GM13976 (cell line): ENCODE results near the gene HAL.

Experiments
- DNase-seq: peaks from one replicate; pipeline ENCODE4 v3.0.0; 2012; ENCODE audit warnings: low spot score
- in situ Hi-C: fragments of 300-500 bp; cut with MboI; formaldehyde crosslinking; loops from one replicate; pipeline ENCODE4 v1.12.0; 2022; ENCODE audit warnings: low sequenced_read_pairs, mixed read lengths, inconsistent platforms; ENCODE audit not compliant: unreplicated experiment
- TF ChIP-seq, protein P1 (sequence below): IDR thresholded peaks from 2 replicates; pipeline ENCODE4 v1.5.1; 2012; ENCODE audit warnings: borderline replicate concordance, mild to moderate bottlenecking; ENCODE audit not compliant: insufficient read depth; ENCODE audit errors: extremely low read depth, missing control alignments, control extremely low read depth

The HAL gene, protein sequence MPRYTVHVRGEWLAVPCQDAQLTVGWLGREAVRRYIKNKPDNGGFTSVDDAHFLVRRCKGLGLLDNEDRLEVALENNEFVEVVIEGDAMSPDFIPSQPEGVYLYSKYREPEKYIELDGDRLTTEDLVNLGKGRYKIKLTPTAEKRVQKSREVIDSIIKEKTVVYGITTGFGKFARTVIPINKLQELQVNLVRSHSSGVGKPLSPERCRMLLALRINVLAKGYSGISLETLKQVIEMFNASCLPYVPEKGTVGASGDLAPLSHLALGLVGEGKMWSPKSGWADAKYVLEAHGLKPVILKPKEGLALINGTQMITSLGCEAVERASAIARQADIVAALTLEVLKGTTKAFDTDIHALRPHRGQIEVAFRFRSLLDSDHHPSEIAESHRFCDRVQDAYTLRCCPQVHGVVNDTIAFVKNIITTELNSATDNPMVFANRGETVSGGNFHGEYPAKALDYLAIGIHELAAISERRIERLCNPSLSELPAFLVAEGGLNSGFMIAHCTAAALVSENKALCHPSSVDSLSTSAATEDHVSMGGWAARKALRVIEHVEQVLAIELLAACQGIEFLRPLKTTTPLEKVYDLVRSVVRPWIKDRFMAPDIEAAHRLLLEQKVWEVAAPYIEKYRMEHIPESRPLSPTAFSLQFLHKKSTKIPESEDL

DNA sequence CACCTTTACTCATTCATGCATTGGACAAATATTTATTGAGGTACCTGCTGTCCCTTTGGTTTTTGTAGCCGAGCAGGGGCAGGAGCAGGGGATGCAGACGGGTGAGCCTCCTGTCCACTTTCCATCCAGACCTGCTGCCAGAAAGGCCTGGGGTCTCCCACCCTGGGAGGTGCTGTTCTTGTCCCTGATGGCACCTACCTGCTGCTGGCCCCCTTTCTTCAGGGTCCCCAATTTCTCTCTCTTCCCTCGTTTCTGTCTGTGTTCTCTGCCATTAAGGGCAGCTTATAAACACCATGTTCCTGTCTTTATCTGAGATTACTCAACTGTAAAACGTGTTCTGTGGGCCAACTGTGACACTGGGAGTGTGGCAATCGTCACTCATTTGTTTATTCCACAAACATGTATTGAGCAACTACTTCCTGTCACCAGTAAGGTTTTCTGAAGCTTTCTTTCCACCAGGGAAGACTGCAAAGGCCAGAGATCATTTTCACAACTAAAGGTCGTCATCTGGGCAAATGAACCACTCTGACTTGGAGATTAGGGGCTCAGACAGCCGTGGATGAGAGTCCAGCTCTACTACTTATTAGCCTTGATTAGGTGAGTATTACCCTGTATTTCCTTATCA lies at the start of gene HAL:
Gene HAL, minus strand, starts transcription at position 311 of the 625 bp plus-strand sequence. CDS start 434 bp downstream, outside the sequence.
- no peak for DNase-seq
- in situ Hi-C loops, result no loop called here
- TF ChIP-seq, protein P1, sequence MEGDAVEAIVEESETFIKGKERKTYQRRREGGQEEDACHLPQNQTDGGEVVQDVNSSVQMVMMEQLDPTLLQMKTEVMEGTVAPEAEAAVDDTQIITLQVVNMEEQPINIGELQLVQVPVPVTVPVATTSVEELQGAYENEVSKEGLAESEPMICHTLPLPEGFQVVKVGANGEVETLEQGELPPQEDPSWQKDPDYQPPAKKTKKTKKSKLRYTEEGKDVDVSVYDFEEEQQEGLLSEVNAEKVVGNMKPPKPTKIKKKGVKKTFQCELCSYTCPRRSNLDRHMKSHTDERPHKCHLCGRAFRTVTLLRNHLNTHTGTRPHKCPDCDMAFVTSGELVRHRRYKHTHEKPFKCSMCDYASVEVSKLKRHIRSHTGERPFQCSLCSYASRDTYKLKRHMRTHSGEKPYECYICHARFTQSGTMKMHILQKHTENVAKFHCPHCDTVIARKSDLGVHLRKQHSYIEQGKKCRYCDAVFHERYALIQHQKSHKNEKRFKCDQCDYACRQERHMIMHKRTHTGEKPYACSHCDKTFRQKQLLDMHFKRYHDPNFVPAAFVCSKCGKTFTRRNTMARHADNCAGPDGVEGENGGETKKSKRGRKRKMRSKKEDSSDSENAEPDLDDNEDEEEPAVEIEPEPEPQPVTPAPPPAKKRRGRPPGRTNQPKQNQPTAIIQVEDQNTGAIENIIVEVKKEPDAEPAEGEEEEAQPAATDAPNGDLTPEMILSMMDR, result no peak

DNA sequence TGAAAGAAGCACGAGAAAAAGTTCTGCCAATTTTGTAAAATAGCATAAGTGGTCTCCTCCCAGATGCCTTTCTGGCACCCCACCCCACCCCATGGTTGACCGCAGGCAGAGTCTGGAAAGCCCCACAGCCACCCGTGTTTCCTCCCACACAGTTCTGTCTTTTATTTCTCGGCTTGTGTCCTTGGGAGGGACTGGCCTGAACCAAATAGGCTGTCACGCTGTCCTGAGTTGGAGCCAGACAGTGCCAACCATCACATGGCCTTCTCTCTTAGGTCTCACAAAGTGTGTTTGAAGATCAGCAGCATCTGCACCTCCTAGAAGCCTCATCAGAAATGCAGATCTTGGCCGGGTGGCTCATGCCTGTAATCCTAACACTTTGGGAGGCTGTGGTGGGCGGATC lies 49.4 kb upstream of the HAL start:
- in situ Hi-C loops, result no loop called here
- no peak for DNase-seq
- TF ChIP-seq, protein P1, result no peak

DNA sequence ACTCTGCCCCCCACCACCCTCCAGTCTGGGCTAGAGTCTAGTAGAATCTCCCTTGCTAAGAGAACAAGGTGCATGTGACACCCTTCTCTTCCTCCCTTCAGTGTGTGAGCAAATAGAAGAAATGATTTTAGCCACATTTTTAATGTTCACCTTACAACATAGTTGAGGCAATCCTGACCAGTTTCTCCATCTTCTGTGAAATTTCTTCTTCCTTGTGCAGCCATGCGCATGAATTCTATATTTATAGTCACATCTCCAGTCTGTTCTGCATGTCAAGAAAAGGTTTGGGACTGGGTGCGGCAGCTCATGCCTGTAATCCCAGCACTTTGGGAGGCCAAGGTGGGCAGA lies 48.8 kb upstream of the HAL start:
- no peak for DNase-seq
- in situ Hi-C loops, result no loop called here
- TF ChIP-seq, protein P1, result no peak

DNA sequence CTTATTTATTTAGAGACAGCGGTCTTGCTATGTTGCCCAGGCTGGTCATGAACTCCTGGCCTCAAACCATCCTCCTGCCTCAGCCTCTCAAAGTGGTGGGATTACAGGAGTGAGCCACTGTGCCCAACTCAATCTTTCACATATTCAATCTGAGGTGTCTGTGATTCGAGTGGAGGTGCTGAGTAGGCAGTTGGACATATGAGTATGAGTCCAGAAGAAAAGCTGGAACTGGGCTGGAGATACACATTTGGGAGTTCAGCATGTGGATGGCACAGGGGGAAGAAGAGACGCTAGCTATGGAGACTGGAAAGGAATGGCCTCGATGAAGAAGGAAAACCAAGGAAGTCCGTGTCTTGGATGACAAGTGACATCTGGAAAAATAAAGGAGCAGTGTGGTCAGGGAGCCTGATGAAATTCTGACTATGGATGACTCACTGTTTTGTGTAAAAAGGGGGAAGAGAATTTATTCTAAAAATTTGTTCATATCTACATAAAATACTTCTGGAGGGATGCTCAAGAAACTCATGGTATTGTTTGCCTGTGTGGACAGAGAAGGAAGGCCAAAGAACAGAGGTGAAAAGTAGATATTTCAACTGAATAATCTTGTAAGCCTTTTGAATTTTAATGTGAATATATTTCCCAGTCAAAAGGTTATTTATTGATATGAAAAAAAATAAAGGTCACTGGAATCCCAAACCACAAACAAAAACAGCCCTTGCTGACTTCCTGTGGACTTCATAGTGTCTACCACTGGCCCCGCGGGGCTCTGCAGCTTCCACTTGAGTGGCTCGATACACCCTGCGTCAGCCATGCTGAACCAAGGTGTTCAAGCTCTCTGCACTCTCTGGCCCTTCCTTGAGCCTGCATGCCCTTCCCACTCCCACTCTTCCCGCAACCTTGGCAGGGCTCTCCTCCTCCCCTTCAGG lies 48.1 kb upstream of the HAL start:
- TF ChIP-seq, protein P1, result no peak
- in situ Hi-C loops, result no loop called here
- no peak for DNase-seq

DNA sequence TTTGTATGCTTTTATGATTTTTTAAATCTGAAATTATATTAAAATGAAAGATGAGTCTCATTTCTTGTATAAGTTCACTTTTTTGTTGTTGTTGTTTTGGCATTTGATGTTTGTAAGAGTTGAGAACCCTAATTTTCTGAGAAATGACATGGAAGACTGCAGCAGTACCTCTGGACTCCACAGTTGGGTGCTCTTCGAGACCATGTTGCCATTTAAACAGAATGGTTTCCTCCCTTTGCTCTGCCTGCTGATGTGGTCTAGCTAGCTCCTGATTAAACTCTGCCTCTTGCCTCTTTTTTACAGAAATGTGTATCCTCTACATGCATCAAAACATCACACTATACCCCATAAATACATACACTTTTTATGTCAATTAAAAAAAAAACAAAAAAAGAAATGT lies 45.0 kb upstream of the HAL start:
- in situ Hi-C loops, result no loop called here
- DNase-seq, result no peak
- TF ChIP-seq, protein P1, result no peak
